GM19025 (cell line): Measurements from ENCODE around the gene JAK1.

Experiments
- ATAC-seq: cut with Tn5 transposase; IDR thresholded peaks from one replicate; pipeline ENCODE4 v1.9.1; 2021; ENCODE audit warnings: mild to moderate bottlenecking, low read depth, moderate library complexity; ENCODE audit not compliant: unreplicated experiment

JAK1 gene

GRCh38 chr1:64874666-64875065 lies 91.7 kb downstream of the JAK1 start:
- no peak for ATAC-seq

DNA sequence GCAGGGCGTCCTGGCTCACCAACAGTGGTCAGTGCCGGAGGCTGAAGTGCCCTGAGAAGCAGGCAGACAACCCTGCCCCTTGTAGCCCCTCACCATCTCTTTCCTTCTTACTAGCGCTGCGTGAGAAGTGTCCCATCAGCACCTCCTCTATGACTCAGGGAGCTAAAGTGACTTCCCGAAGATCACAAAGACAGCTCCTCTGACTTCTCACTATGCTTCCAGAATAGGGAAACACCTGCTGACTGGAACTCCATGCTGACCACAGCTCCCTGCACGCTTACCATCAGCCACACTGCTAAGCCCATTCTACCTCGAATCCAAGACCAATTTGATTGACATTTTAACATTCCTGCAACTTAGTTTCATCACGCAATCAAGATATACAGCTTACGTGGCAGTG lies 92.8 kb downstream of the JAK1 start:
- ATAC-seq: no peak

DNA sequence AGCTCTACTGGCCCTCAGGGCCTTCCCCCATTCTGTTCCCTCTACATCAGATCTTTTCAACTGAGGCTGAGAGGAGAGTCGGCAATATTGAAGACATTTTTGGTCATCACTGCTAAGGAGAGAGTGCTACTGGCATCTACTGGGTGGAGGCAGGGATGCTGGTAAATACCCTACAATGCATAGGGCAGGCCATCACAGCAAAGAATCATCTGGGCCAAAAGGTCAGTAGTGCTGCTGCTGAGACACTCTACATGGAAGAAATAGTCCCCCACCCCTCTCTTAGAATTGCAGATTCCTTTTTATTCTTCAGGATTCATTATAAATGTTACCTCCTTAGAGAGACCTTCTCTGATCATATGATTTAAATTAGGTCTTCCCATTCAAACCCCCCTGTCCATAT lies 94.3 kb downstream of the JAK1 start:
- ATAC-seq: no peak

DNA sequence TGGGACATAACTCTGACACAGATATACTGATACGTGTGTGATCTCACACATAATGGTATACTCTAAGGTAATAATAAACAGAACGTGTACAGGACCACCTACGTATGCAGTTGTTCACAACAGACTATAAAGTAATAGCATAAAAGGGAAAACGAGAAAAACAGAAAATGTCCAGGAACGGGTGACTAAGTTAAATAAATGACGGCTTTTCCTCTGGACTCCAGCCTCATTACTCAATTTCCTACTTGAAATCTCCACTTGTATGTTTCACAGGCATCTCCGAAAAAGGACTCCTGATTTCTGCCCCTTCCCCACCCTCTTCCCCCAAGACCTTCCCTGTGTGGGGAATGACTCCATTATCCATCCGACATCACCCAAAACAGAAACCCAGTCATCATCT lies 95.1 kb downstream of the JAK1 start:
- no peak for ATAC-seq

DNA sequence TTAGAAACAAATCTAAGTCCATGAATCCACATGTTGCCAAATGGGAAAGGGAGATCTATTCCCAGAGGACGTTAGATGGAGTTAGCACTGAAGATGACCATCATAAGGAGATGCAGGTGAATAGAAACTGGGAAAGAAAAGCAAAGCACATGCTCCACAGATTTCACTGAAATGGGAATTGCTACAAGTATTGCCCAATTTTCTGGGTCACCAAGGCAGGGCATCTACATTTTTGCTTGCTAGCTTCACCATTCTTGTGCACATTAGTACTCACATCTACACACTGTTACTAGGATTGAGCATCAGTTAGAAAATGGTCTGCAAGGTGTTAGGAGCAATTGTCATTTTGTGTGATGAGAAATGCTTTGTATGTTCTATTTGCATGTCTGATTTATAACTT lies 99.1 kb downstream of the JAK1 start:
- no peak for ATAC-seq

- ATAC-seq: no peak
These were observed 99.7 kb downstream of the JAK1 start for GRCh38 chr1:64866689-64867088.

- ATAC-seq: no peak
These were observed 101.1 kb downstream of the JAK1 start for GRCh38 chr1:64865105-64865757.

DNA sequence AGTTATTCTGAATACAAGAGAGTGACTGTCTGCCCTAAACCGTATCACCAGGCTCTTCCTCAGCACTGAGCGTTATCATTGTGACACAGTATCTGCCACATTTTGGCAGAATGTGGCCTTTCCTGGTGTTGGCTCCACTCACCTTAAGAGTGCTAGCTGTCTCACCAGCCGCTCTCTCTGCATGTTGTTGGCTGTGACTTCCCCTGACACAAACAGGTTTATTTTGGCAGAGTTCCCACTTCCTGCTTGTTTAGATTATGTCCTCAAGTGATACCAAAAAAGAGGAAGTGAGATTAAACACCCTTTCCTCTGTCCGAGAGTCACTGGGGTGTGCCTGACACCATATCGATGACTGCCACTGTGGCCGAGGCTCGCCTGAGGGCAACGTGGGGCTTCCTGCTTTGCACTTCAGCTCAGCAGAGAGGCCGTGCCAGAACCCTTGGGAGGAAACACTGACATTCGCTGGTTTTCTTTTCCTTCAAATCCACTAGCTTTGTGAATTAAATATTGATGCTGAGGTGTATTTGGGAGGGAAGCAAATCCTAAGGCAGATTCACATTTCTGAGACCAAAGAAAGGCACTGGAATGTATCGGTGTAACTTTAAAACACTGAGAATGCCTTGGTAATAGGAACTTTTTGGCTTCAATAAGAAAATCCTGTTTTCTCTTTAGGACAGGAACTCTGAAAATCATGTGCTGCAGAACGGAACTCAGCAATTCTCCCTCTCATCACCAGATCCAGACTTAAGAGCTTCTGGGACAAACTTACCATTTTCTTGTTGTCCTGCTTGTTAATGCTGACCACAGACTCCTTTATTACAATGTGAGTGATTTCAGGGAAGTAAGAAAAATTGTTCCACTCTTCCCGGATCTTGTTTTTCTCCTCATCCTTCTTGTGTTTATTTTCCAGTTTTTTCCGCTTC lies 102.1 kb downstream of the JAK1 start:
- ATAC-seq: peak; percentile 99

GRCh38 chr1:64861611-64862010 lies 104.7 kb downstream of the JAK1 start:
- no peak for ATAC-seq

DNA sequence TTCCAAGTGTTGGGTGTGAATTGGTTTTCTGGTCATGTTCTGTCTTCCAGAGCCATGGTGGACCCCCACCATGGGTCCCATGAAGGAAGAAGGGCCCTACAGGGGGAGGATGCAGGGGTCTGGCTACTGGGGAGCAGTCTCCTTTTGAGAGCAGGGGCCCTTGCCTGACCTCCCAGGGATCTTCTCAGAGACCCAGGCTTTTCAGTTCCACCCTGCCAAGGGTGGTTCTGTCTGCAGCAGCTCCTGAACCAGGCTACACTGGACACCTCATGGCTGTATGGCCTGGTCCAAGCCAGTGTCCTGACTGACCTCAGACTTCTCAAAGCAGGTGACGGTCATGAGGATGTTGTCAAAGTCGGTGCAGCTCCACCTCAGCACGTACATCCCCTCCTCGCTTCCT lies 109.0 kb downstream of the JAK1 start:
- ATAC-seq: no peak

DNA sequence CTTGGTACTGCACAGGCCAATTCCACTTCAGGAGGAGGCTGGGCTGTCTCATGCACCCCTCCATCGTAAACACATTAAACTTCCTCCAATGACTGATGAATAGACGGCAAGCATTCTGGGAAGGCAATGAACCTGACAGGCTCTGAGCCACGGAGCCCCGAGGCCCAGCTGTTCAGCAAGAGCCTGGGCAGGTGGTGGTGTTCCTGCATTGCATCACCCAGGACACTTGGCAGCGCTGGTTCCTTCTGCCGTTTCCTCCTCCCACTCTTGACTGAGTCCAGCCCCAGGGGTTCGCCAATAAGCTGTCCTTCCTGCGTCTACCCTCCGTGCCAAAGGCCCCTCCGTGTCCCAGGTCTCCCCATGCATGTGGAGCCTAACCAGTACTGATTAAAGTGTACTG lies 109.8 kb downstream of the JAK1 start:
- ATAC-seq: no peak

GRCh38 chr1:64855557-64855956 lies 110.8 kb downstream of the JAK1 start:
- no peak for ATAC-seq

GRCh38 chr1:64854674-64855073 lies 111.7 kb downstream of the JAK1 start:
- ATAC-seq: no peak

GRCh38 chr1:64851664-64852063 lies 114.7 kb downstream of the JAK1 start:
- ATAC-seq: no peak

DNA sequence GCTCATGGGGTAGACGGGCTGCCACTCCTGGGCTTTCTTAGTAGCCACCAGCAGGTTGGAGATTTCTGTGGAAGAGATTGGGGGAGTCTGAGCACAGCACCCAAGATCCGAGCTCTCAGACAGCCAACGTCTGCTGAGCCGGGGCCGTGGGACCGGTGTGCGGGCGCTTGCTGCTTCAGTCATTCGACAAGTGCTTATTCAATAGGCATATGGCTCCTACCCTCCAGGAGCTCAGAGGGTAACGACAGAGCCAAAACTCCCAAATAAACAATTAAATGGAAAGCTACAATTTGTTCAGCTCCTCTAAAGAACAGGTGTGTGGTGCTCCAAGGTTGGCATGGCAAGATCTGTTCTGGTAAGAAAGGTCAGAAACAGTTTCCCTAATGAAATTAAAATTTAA lies 115.5 kb downstream of the JAK1 start:
- ATAC-seq: no peak

DNA sequence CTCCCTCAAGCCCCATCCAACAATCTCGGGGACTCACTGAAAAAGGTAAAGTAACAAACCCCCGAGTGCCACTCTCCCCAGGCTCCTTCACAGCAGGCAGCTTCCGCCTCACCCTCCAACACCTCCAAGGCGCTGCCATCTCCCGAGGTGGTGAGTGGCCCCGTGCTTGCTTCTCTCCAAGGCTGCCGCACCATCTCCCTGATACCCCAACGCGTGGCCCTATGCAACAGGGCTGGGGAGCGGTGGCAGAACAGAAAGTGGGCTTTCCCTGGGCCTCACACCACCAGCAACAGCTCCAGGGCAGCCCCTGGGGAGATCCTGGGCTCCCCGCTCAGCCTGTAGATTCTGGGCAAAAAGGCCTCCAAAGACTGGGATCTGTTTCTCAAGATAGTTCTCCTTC lies 116.4 kb downstream of the JAK1 start:
- ATAC-seq: no peak

DNA sequence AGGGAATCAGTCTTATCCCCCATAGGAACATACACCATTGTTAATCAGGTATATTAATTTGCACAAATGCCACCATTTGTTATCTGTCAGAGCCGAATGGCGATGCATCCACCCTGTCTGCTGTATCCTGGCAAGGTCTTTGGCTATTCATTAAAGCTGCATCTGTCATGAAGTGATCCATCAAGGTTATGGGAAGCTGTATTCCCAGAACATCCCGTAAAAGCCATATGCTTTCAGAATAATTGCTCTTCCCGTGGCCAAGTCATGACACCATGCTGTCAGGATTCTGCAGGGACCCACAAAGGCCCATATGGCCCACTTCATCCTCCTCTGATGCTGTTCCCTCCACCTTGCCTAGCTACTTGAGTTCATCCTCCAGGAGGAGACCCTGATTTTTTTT lies 117.5 kb downstream of the JAK1 start:
- no peak for ATAC-seq

DNA sequence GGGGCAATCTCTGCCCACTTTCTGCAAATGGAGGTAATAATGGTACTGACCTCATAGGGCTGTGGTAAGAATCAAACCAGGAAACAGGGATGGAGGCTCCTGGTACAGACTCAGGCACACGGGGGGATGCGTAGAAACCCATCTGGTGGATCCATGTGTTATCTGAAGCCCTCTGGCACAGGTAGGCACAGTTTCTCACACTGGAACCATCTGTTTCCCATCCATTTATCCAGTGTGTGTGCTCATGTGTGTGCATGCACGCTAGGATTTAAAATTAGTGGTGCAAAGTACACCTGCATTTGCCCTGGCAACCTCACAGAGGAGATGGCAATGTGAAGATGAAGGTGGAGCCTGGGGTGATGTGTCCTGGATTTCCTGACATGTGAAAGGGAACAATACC lies 118.2 kb downstream of the JAK1 start:
- ATAC-seq: no peak

- no peak for ATAC-seq
These were observed 118.7 kb downstream of the JAK1 start for GRCh38 chr1:64847666-64848065.

- ATAC-seq: no peak
These were observed 119.5 kb downstream of the JAK1 start for GRCh38 chr1:64846573-64847430.

DNA sequence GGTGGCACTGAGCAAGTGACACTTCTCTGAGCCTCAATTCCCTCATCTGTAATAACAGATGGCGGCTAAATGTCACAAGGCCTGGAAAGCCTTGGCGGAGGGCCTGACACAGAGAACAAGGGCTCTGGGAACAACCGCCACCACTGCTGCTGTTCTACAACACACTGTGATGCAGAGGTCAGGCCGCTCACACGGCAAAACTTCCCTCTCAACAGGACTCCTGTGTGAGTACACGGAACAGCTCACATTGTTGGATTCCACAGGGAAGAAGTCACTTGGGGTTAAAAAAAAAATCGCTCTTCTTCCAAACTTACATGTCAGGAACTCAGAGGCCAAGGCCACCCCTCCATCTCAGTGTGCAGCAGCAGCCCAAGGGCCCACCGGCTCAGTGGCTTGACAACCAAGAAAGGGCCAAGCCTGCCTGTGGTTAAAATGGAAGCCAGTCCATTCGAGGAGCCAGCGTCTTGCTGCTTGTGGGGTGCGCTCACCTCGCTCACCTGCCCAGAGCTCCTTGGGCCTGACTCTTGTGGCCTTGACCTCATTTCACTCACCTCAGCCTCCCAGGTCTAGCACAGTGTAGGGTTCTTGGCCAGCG lies 120.4 kb downstream of the JAK1 start:
- ATAC-seq: no peak
